Chondrocyte (in vitro differentiated cells): ENCODE results near the gene TMEM53. TPM values are rescaled to one million over a fixed set of nuclear protein-coding genes. Genes with fewer than 3 reads are reported as not detected.

Source experiments
- DNase-seq: peaks from one replicate; pipeline ENCODE4 v3.0.0; 2021; ENCODE audit warnings: mixed read lengths, low spot score
- H3K27ac Mint-ChIP-seq: one replicate; pipeline ENCODE4 v1.8.0; 2021; ENCODE audit warnings: mild to moderate bottlenecking, moderate library complexity, mixed read lengths; ENCODE audit not compliant: unreplicated experiment
- H3K27me3 Mint-ChIP-seq: 2 replicates; pipeline ENCODE4 v1.8.0; 2021; ENCODE audit warnings: low read depth, mixed read lengths
- H3K36me3 Mint-ChIP-seq: 2 replicates; pipeline ENCODE4 v1.8.0; 2021; ENCODE audit warnings: low read depth, mixed read lengths
- H3K4me1 Mint-ChIP-seq: 2 replicates; pipeline ENCODE4 v1.8.0; 2021; ENCODE audit warnings: low read depth, mild to moderate bottlenecking, mixed read lengths
- H3K4me3 Mint-ChIP-seq: one replicate; pipeline ENCODE4 v1.8.0; 2021; ENCODE audit warnings: mild to moderate bottlenecking, moderate library complexity, mixed read lengths; ENCODE audit not compliant: unreplicated experiment
- H3K9me3 Mint-ChIP-seq: 2 replicates; pipeline ENCODE4 v1.8.0; 2021; ENCODE audit warnings: low read depth, mixed read lengths
- CTCF ChIP-seq: fragments of 200-600 bp; sonication (generic); IDR thresholded peaks from 2 replicates; pipeline ENCODE4 v1.5.0; 2021; ENCODE audit warnings: antibody characterized with exemption, mild to moderate bottlenecking, moderate library complexity
- total RNA-seq: library from RNA; stranded (reverse); gene quantifications from 3 replicates; pipeline ENCODE4 v1.2.1, GENCODE V29; 2021

The TMEM53 gene
- total RNA-seq, 1 donor from 2014 or later = 5.8 TPM

GRCh38 chr1:44621841-44622286 is 52.4 kb downstream of the TMEM53 start:
- Mint-ChIP-seq H3K4me3 (no peak overlapping the region), H3K27me3 (peaks cover 13% of the 10 kb centered on the region), H3K4me1 (peaks cover 5% of the 10 kb centered on the region), H3K36me3 (no peaks in the 10 kb centered on the region), H3K9me3 (no peaks in the 10 kb centered on the region), H3K27ac (no peak overlapping the region)
- no peak for TF ChIP-seq CTCF
- peak; percentile 52 for DNase-seq

GRCh38 chr1:44620072-44620471 is 54.2 kb downstream of the TMEM53 start:
- Mint-ChIP-seq H3K4me1 (peaks cover 8% of the 10 kb centered on the region), H3K27me3 (peaks cover 15% of the 10 kb centered on the region), H3K36me3 (no peaks in the 10 kb centered on the region), H3K27ac (no peak overlapping the region), H3K9me3 (no peaks in the 10 kb centered on the region), H3K4me3 (no peak overlapping the region)
- no peak for TF ChIP-seq CTCF
- DNase-seq = no peak

DNA sequence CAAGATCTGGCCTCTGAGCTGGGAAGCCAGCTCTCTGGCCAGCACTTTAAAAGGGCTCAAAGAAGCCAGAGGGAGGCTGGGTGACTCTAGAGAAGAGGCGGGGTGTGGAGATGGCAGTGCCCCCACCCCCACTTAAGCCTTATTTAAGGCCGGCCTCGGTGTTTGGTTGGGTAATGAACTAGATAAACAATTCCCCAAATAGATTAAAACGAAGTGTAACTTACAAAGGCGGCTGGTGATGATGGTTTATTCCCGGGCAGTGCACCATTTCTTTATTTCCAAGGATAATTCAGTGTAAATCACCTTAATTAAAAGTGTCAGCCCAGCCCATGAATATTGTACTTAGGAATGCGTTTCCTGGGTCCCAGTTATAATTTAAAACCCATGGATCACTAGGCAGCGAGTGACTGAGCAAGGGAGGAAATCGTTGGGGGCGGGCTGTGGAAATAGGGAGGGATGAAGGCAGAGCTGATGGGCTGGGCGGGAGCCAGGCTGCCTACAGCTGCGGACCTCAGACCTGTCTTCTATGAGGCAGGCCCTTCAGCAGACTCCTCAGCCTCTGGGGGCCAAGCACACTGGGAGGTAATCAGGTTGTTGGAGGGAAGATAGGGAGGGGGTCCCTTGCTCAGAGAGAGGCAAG is 54.9 kb downstream of the TMEM53 start:
- H3K4me1 Mint-ChIP-seq = peaks cover 8% of the 10 kb centered on the region
- H3K9me3 Mint-ChIP-seq = no peaks in the 10 kb centered on the region
- H3K27ac Mint-ChIP-seq = no peak overlapping the region
- H3K36me3 Mint-ChIP-seq = no peaks in the 10 kb centered on the region
- no peak for DNase-seq
- no peak for TF ChIP-seq CTCF
- H3K4me3 Mint-ChIP-seq = no peak overlapping the region
- H3K27me3 Mint-ChIP-seq = peaks cover 15% of the 10 kb centered on the region

DNA sequence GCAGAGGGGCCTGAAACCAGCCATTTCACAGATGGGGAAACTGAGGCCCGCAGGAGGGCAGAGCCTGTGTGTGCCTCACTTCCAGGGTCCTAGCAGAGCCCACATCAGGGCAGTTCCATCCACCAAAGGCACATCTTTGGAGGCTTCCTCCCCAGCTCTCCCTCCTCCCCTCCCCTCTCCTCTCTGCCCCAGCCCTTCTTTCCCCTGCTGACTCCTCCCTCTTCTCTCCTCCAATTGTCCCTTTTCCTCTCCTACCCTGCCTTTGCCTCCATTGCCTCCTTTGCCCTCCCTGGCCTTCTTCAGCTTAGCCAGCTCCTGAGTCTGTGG is 56.6 kb downstream of the TMEM53 start:
- H3K4me1 Mint-ChIP-seq = peaks cover 8% of the 10 kb centered on the region
- H3K27me3 Mint-ChIP-seq = peaks cover 15% of the 10 kb centered on the region
- H3K4me3 Mint-ChIP-seq = peak overlapping the region; percentile 47
- no peaks in the 10 kb centered on the region for H3K9me3 Mint-ChIP-seq
- no peak for TF ChIP-seq CTCF
- H3K27ac Mint-ChIP-seq = no peak overlapping the region
- DNase-seq = no peak
- H3K36me3 Mint-ChIP-seq = no peaks in the 10 kb centered on the region

GRCh38 chr1:44616991-44617702 is 57.1 kb downstream of the TMEM53 start:
- H3K27me3 Mint-ChIP-seq = peaks cover 15% of the 10 kb centered on the region
- H3K27ac Mint-ChIP-seq = no peak overlapping the region
- no peak for TF ChIP-seq CTCF
- peak; percentile 65 for DNase-seq
- H3K4me1 Mint-ChIP-seq = peaks cover 8% of the 10 kb centered on the region
- peak overlapping the region; percentile 55 for H3K4me3 Mint-ChIP-seq
- no peaks in the 10 kb centered on the region for H3K9me3 Mint-ChIP-seq
- no peaks in the 10 kb centered on the region for H3K36me3 Mint-ChIP-seq
